ENCODE data around the gene TACC3.

DNA sequence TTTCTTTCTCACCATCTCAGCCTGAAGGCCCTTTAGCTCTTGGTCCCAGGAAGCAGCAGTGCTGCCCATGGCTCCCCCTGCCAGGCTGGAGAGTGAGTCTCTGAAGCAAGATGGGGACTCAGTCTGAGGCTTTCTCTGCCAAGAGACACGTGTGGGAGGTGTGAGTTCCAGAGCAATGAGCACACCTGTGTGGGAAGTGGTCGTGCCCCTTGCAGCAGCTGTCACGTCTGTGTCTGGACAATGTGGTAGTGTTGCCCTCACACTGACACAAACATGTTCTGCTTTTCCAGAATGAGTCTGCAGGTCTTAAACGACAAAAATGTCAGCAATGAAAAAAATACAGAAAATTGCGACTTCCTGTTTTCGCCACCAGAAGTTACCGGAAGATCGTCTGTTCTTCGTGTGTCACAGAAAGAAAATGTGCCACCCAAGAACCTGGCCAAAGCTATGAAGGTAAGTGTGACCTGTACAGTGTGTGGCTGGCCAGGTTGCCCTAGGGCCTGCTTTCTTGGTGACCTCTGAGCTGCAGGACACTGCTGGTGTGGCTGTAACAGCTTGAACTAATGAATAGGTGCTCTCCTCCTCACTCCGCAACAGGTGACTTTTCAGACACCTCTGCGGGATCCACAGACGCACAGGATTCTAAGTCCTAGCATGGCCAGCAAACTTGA lies 1.9 kb downstream of the TACC3 start:
- TF ChIP-seq POLR2A (IDR thresholded peaks at IDR 0.05; ENCODE audit: control extremely low read depth in 1 of 2, low read depth in 2 of 2, low read length in 2 of 2) (no peak), POLR2AphosphoS5 (IDR thresholded peaks at IDR 0.05; ENCODE audit: low read depth, low read length) (no peak; the same call in 1 of the 2 replicates), EP300 (IDR thresholded peaks at IDR 0.05; ENCODE audit: borderline replicate concordance in 1 of 2, low read depth in 2 of 2, low read length in 2 of 2) (no peak), GABPA (IDR thresholded peaks at IDR 0.05; ENCODE audit: borderline replicate concordance, insufficient read depth, low read length) (no peak), SIN3A (conservative IDR thresholded peaks at IDR 0.05 in 1 of 2, IDR thresholded peaks at IDR 0.05 in 1 of 2; ENCODE audit: low read depth in 1 of 2, low read length in 2 of 2) (no peak), TEAD4 (IDR thresholded peaks at IDR 0.05; ENCODE audit: low read depth, low read length) (no peak), TAF1 (IDR thresholded peaks at IDR 0.05; ENCODE audit: low read depth, low read length) (no peak), CBX5 (IDR thresholded peaks at IDR 0.05; ENCODE audit: low read depth, low read length) (no peak), EZH2 (IDR thresholded peaks at IDR 0.05; ENCODE audit: low read depth, low read length, severe bottlenecking) (no peak), JUN (IDR thresholded peaks at IDR 0.05; ENCODE audit: low read depth, low read length) (no peak), USF2 (IDR thresholded peaks at IDR 0.05; ENCODE audit: low read length) (no peak), ZNF274 (IDR thresholded peaks at IDR 0.05; ENCODE audit: borderline replicate concordance, extremely low read depth, low read length) (no peak), CTBP2 (IDR thresholded peaks at IDR 0.05; ENCODE audit: borderline replicate concordance, insufficient read depth, insufficient read length, low read length) (no peak)
- TF ChIP-seq, protein P1, sequence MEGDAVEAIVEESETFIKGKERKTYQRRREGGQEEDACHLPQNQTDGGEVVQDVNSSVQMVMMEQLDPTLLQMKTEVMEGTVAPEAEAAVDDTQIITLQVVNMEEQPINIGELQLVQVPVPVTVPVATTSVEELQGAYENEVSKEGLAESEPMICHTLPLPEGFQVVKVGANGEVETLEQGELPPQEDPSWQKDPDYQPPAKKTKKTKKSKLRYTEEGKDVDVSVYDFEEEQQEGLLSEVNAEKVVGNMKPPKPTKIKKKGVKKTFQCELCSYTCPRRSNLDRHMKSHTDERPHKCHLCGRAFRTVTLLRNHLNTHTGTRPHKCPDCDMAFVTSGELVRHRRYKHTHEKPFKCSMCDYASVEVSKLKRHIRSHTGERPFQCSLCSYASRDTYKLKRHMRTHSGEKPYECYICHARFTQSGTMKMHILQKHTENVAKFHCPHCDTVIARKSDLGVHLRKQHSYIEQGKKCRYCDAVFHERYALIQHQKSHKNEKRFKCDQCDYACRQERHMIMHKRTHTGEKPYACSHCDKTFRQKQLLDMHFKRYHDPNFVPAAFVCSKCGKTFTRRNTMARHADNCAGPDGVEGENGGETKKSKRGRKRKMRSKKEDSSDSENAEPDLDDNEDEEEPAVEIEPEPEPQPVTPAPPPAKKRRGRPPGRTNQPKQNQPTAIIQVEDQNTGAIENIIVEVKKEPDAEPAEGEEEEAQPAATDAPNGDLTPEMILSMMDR (IDR thresholded peaks at IDR 0.05; ENCODE audit: control extremely low read depth in 1 of 3, insufficient read depth in 1 of 3, low read depth in 1 of 3, low read length in 3 of 3), result no peak
